DOHH2 (cell line): ENCODE measurements around the gene PHLPP1.

ENCODE experiments used
- H3F3A ChIP-seq: fragments of 200-600 bp; sonication (generic), shearing (Covaris generic); 2 replicates; pipeline ENCODE4 v1.6.0; 2016; ENCODE audit warnings: antibody characterized with exemption, mild to moderate bottlenecking; ENCODE audit not compliant: control insufficient read depth, insufficient read depth
- H3K27ac ChIP-seq: fragments of 200-600 bp; sonication (generic); 2 replicates; pipeline ENCODE4 v1.5.1; 2014; ENCODE audit warnings: low read depth, mild to moderate bottlenecking, low read length, moderate library complexity
- H3K27me3 ChIP-seq: fragments of 200-600 bp; sonication (generic); 2 replicates; pipeline ENCODE4 v1.6.1; 2014; ENCODE audit warnings: mild to moderate bottlenecking, low read length, mixed read lengths; ENCODE audit not compliant: control insufficient read depth
- H3K36me3 ChIP-seq: fragments of 200-600 bp; sonication (generic); 2 replicates; pipeline ENCODE4 v1.6.1; 2014; ENCODE audit warnings: mild to moderate bottlenecking, low read length, moderate library complexity, mixed read lengths; ENCODE audit not compliant: control insufficient read depth
- H3K4me1 ChIP-seq: fragments of 200-600 bp; sonication (generic); 2 replicates; pipeline ENCODE4 v1.6.1; 2014; ENCODE audit warnings: mild to moderate bottlenecking, low read length, mixed read lengths; ENCODE audit not compliant: control insufficient read depth
- H3K4me2 ChIP-seq: fragments of 200-600 bp; sonication (generic); 2 replicates; pipeline ENCODE4 v1.6.0; 2014; ENCODE audit warnings: mild to moderate bottlenecking, low read length, moderate library complexity
- H3K4me3 ChIP-seq: fragments of 200-600 bp; sonication (generic); 2 replicates; pipeline ENCODE4 v1.5.1; 2014; ENCODE audit warnings: mild to moderate bottlenecking, low read length, mixed read lengths
- H3K79me2 ChIP-seq: fragments of 200-600 bp; sonication (generic); 2 replicates; pipeline ENCODE4 v1.6.1; 2014; ENCODE audit warnings: mild to moderate bottlenecking, low read length, mixed read lengths; ENCODE audit not compliant: control insufficient read depth
- H3K9me2 ChIP-seq: fragments of 200-600 bp; sonication (generic); replicated peaks from 2 replicates; pipeline ENCODE4 v1.6.1; 2014; ENCODE audit warnings: mild to moderate bottlenecking, low read length, mixed read lengths; ENCODE audit not compliant: control insufficient read depth
- H3K9me3 ChIP-seq: fragments of 200-600 bp; sonication (generic); 2 replicates; pipeline ENCODE4 v1.6.1; 2014; ENCODE audit warnings: antibody characterized with exemption, low read length, mixed read lengths; ENCODE audit not compliant: control insufficient read depth, insufficient read depth
- H4K20me1 ChIP-seq: fragments of 200-600 bp; sonication (generic); 2 replicates; pipeline ENCODE4 v1.6.0; 2014; ENCODE audit warnings: low read depth, mild to moderate bottlenecking, antibody characterized with exemption, low read length, moderate library complexity; ENCODE audit not compliant: control insufficient read depth, insufficient read depth
- EZH2phosphoT487 ChIP-seq: fragments of 200-600 bp; sonication (generic); IDR thresholded peaks from 2 replicates; pipeline ENCODE4 v1.6.1; 2017; ENCODE audit warnings: borderline replicate concordance, mild to moderate bottlenecking, antibody characterized with exemption, low read length, moderate library complexity, mixed read lengths
- TF ChIP-seq, protein P1 (sequence below): fragments of 200-600 bp; sonication (generic); IDR thresholded peaks from one replicate; pipeline ENCODE4 v1.5.1; 2014; ENCODE audit warnings: antibody characterized with exemption, mild to moderate bottlenecking, low read depth, low read length; ENCODE audit not compliant: poor library complexity, severe bottlenecking

The PHLPP1 gene

DNA sequence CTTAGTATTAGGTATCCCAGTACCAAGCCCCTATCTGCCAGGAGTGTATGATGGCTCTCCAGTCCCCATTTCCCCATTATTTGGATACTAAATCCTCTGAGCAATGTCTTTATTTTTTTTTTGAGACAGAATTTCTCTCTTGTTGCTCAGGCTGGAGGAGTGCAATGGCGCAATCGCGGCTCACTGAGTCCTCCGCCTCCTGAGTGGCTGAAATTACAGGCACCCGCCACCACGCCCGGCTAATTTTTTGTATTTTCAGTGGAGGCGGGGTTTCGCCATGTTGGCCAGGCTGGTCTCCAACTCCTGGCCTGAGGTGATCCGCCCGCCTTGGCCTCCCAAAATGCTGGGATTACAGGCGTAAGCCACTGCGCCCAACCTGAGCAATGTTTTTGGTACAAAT lies 3.6 kb upstream of the PHLPP1 start:
- Histone ChIP-seq H3K27ac (no peak overlapping the region), H3K9me2 (no peaks in the 10 kb centered on the region)

DNA sequence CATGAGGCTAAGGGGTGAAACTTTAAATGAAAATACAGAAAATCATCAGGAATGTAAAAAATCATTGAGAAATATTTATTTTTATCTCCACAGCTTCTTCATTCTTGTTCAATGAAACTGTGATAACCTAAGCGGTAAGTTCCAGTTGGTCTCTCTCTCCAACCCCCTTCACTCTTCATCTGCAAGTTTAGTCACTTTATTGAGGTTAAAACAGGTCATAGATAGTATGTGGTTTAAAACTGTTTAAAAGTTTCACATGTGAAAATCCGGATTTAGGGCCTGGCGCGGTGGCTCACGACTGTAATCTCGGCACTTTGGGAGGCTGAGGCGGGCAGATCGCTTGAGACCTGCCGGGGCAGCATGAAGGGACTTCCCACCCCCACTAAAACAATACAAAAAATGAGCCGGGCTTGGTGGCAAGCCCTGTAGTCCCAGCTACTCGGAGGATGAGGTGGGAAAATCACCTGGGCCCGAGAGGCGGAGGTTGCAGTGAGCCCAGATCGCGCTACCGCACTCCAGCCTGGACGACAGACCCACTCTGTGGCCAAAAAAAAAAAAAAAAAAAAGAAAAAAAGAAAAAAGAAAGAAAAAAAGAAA lies 1.6 kb upstream of the PHLPP1 start:
- Histone ChIP-seq H4K20me1 (peaks cover 3% of the 10 kb centered on the region; the same call in 1 of the 2 replicates), H3K4me3 (no peak overlapping the region), H3K4me1 (peaks cover 23% of the 10 kb centered on the region), H3K27me3 (no peaks in the 10 kb centered on the region), H3K9me2 (no peaks in the 10 kb centered on the region), H3K79me2 (peaks cover 26% of the 10 kb centered on the region), H3K27ac (no peak overlapping the region), H3F3A (no peaks in the 10 kb centered on the region), H3K9me3 (no peaks in the 10 kb centered on the region), H3K36me3 (peaks cover 6% of the 10 kb centered on the region; the same call in 1 of the 2 replicates), H3K4me2 (no peak overlapping the region)
- TF ChIP-seq, protein P1, sequence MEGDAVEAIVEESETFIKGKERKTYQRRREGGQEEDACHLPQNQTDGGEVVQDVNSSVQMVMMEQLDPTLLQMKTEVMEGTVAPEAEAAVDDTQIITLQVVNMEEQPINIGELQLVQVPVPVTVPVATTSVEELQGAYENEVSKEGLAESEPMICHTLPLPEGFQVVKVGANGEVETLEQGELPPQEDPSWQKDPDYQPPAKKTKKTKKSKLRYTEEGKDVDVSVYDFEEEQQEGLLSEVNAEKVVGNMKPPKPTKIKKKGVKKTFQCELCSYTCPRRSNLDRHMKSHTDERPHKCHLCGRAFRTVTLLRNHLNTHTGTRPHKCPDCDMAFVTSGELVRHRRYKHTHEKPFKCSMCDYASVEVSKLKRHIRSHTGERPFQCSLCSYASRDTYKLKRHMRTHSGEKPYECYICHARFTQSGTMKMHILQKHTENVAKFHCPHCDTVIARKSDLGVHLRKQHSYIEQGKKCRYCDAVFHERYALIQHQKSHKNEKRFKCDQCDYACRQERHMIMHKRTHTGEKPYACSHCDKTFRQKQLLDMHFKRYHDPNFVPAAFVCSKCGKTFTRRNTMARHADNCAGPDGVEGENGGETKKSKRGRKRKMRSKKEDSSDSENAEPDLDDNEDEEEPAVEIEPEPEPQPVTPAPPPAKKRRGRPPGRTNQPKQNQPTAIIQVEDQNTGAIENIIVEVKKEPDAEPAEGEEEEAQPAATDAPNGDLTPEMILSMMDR, result no peak
- TF ChIP-seq EZH2phosphoT487, result no peak

More for the DNA sequence above, 3.6 kb upstream of the PHLPP1 start:
- Histone ChIP-seq H3K79me2 (peaks cover 7% of the 10 kb centered on the region), H3K36me3 (no peaks in the 10 kb centered on the region), H3F3A (no peaks in the 10 kb centered on the region), H3K9me3 (no peaks in the 10 kb centered on the region), H4K20me1 (no peaks in the 10 kb centered on the region), H3K27me3 (no peaks in the 10 kb centered on the region), H3K4me1 (peaks cover 14% of the 10 kb centered on the region), H3K4me3 (no peak overlapping the region), H3K4me2 (no peak overlapping the region)
- TF ChIP-seq, protein P1, result no peak
- no peak for TF ChIP-seq EZH2phosphoT487

- Histone ChIP-seq H3K9me3 (no peaks in the 10 kb centered on the region), H3K79me2 (peaks cover 38% of the 10 kb centered on the region), H3K4me1 (peaks cover 34% of the 10 kb centered on the region), H3F3A (no peaks in the 10 kb centered on the region), H3K36me3 (peaks cover 11% of the 10 kb centered on the region), H3K27ac (peak overlapping the region; percentile 43), H3K4me3 (peak overlapping the region; percentile 76), H3K9me2 (no peaks in the 10 kb centered on the region), H4K20me1 (peaks cover 8% of the 10 kb centered on the region), H3K27me3 (no peaks in the 10 kb centered on the region), H3K4me2 (peak overlapping the region; percentile 60)
- TF ChIP-seq, protein P1, result peak; percentile 83
- no peak for TF ChIP-seq EZH2phosphoT487
These were observed 488 bp upstream of the PHLPP1 start for GRCh38 chr18:62714671-62715435.
